Activated T-cell treated with anti-CD3 and anti-CD28 coated beads, Interleukin-2, amount 50 U/mL, for 24 hours (primary cell): ENCODE results near the gene NEK4.
"Not testable (repeated sequence)": the region's sequence is repeated elsewhere in the genome, so short reads cannot be mapped to it uniquely, and the experiment has no call there.

Source experiments
- DNase-seq: peaks from one replicate; pipeline ENCODE4 v3.0.0-alpha.2; 2020
- H3K27ac Mint-ChIP-seq: 2 replicates; pipeline ENCODE4 v1.8.0; 2020; ENCODE audit warnings: mild to moderate bottlenecking, mixed read lengths
- H3K27me3 Mint-ChIP-seq: 2 replicates; pipeline ENCODE4 v1.8.0; 2020; ENCODE audit warnings: mixed read lengths
- H3K36me3 Mint-ChIP-seq: 2 replicates; pipeline ENCODE4 v1.8.0; 2020; ENCODE audit warnings: low read depth, mixed read lengths
- H3K4me1 Mint-ChIP-seq: 2 replicates; pipeline ENCODE4 v1.8.0; 2020; ENCODE audit warnings: low read depth, mixed read lengths
- H3K4me3 Mint-ChIP-seq: 2 replicates; pipeline ENCODE4 v1.8.0; 2020; ENCODE audit warnings: mild to moderate bottlenecking, moderate library complexity, mixed read lengths
- H3K9me3 Mint-ChIP-seq: 2 replicates; pipeline ENCODE4 v1.8.0; 2020; ENCODE audit warnings: mixed read lengths

Gene NEK4

DNA sequence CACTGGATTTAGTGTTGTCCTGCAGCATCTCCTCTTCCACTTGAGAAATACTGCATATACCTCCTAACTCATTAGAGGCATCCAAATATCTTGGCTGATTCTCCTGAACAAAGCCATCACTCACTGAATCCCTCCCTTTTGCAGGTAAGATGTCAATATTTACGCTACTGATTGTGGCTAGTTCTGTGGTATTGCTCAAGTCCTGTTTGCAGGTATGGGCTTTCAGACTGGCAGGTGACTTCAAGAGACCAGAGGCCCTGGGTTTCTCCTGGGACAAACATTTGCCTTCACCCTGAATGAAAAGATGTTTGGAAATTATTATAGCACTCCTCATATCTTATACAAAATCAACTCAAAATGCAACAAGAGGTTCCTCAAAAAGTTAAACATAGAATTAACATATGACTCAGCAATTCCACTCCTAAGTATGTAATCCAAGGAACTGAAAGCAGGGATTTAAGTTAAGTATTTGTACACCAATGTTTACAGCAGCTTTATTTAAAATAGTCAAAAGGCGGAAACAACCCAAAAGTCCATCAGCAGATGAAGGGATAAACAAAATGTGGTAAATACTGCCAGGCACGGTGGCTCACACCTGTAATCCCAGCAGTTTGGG, 18.6 kb downstream of the NEK4 start:
- Mint-ChIP-seq H3K27me3 (no peaks in the 10 kb centered on the region), H3K9me3 (no peaks in the 10 kb centered on the region), H3K4me1 (no peaks in the 10 kb centered on the region), H3K36me3 (peaks cover 73% of the 10 kb centered on the region), H3K27ac (no peak overlapping the region), H3K4me3 (no peak overlapping the region)
- DNase-seq = no peak

DNA sequence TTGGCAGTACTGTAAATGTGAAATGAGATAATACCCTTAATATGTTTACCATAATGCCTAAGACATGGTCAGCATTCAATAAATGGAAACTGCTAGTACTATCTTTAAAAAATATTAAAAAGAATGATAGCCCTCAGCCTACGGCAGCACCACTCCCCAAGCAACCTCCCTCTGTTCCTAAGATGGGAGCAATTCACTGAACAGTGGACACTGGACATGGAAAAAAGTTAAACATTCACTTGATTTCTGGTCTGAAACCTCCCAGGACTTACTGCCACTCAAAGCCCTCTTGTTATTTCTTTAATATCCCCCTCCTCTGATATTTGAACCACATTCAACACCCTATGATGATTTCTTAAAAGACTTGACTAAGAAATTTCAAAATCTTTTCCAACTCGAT, 27.0 kb downstream of the NEK4 start:
- H3K4me3 Mint-ChIP-seq = no peak overlapping the region
- DNase-seq = no peak
- H3K27me3 Mint-ChIP-seq = no peaks in the 10 kb centered on the region
- no peaks in the 10 kb centered on the region for H3K9me3 Mint-ChIP-seq
- H3K36me3 Mint-ChIP-seq = peaks cover 82% of the 10 kb centered on the region
- no peak overlapping the region for H3K27ac Mint-ChIP-seq
- H3K4me1 Mint-ChIP-seq = no peaks in the 10 kb centered on the region

DNA sequence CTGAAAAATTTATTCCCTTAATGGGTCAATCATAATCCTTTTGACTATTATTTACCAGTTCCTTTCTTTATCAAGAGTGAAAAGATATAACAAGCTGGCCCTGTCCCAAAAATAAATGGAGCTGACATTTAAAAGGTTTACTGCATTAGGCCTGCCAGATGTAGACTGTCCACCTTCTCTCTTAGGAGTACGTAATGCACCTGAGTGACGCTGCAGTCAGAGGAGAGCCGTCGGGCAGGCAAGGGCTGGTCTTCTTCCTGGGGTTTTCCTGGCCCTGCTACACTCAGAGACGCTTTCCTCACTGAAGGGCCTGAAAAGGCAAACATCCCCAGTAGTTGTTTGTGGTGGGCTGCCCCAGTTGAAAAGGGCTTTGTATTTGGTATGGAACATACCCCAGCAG, 27.6 kb downstream of the NEK4 start:
- peaks cover 80% of the 10 kb centered on the region for H3K36me3 Mint-ChIP-seq

DNA sequence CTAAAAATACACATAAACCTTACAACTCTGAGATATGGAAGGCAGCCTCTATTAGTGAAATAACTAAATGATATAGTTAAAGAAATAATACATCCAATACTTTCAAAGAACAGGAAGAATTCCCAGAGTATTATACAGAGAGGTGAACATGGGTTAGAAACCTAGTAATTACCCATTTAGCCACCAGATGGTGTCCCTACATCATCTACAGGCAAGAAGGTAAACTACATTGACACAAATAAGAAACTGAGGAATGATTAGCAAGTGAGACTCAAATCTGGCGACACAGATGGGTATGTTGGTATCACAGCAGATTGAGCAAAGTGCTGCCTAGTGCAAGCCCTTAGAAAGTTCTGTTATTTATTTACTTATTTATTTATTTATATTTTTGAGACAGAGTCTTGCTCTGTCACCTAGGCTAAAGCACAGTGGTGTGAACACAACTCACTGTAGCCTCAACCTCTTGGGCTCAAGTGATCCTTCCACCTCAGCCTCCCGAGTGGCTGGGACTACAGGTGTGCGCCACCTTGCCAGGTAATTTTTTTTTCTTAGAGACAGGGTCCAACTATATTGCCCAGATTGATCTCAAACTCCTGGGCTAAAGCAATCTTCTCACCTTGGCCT, 28.2 kb downstream of the NEK4 start:
- H3K27ac Mint-ChIP-seq = no peak overlapping the region
- H3K9me3 Mint-ChIP-seq = no peaks in the 10 kb centered on the region
- H3K4me3 Mint-ChIP-seq = no peak overlapping the region
- DNase-seq = no peak
- H3K4me1 Mint-ChIP-seq = no peaks in the 10 kb centered on the region
- H3K36me3 Mint-ChIP-seq = peaks cover 84% of the 10 kb centered on the region
- no peaks in the 10 kb centered on the region for H3K27me3 Mint-ChIP-seq

More for the DNA sequence above, 27.6 kb downstream of the NEK4 start:
- Mint-ChIP-seq H3K27ac (no peak overlapping the region), H3K9me3 (no peaks in the 10 kb centered on the region), H3K4me1 (no peaks in the 10 kb centered on the region), H3K27me3 (no peaks in the 10 kb centered on the region), H3K4me3 (no peak overlapping the region)
- no peak for DNase-seq

DNA sequence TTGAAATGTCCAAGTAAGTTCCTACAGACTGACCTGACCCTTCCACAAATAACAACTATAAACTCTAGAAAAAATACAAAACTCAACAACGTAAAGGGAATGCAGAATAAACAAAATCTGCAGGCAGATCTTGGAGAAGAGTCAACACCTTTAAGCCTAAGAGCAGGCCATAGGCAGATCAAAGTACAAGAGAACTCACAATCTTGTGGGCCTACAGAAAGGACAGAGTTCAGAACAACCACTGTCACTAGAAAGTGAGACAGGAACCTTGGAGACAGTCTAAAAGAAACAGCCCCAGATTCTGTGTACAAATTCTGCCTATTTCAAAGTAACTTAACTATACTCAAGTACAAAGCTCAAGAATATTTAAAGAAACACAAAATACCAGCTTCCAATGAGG, 31.0 kb downstream of the NEK4 start:
- Mint-ChIP-seq H3K4me1 (no peaks in the 10 kb centered on the region), H3K9me3 (no peaks in the 10 kb centered on the region), H3K27ac (no peak overlapping the region), H3K27me3 (no peaks in the 10 kb centered on the region), H3K4me3 (no peak overlapping the region), H3K36me3 (peaks cover 83% of the 10 kb centered on the region)
- DNase-seq = no peak

DNA sequence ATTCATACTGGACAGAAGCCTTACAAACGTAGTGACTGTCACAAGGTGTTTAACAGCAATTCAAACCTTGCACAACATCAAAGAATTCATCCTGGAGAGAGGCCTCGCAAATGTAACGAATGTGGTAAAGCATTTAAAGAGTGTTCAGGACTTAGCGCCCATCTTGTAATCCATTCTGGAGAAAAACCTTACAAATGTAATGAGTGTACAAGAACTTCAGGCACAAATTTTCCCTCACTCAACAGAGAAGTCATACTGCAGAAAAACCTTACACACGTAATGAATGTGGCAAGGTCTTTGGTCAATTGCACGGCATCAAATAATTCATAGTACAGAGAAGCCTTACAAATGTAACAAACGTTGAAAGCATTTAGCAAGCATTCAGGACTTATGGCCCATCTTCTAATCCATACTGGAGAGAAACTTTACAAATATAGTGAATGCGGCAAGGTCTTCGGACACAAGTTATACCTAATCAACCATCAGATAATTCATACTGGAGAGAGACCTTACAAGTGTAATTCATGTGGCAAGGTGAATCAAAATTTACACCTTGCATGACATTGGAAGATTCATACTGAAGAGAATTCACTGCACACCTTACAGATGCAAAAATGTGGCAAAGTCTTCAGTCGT, 37.4 kb downstream of the NEK4 start:
- peaks cover 25% of the 10 kb centered on the region for H3K9me3 Mint-ChIP-seq
- H3K27me3 Mint-ChIP-seq = no peaks in the 10 kb centered on the region
- peaks cover 13% of the 10 kb centered on the region for H3K4me1 Mint-ChIP-seq
- peaks cover 91% of the 10 kb centered on the region for H3K36me3 Mint-ChIP-seq
- no peak for DNase-seq
- H3K27ac Mint-ChIP-seq = no peak overlapping the region
- no peak overlapping the region for H3K4me3 Mint-ChIP-seq

DNA sequence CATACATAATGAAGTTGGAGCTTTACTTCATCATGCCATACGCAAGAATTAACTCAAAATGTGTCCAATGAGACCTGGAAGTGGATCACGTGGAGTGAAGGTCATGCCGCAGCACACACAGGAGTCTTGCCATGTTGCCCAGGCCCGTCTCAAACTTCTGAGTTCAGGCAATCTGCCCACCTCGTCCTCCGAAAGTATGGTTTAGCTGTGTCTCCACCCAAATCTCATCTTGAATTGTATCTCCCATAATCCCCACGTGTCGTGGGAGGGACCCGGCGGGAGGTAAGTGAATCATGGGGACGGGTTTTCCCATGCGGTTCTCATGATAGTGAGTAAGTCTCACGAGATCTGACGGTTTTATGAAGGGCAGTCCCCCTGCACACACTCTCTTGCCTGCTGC, 39.1 kb downstream of the NEK4 start:
- no peaks in the 10 kb centered on the region for H3K27me3 Mint-ChIP-seq
- H3K4me3 Mint-ChIP-seq = no peak overlapping the region
- no peak for DNase-seq
- H3K27ac Mint-ChIP-seq = no peak overlapping the region
- H3K4me1 Mint-ChIP-seq = peaks cover 13% of the 10 kb centered on the region
- peaks cover 90% of the 10 kb centered on the region for H3K36me3 Mint-ChIP-seq
- H3K9me3 Mint-ChIP-seq = peaks cover 26% of the 10 kb centered on the region

GRCh38 chr3:52730681-52731080, 40.1 kb downstream of the NEK4 start:
- Mint-ChIP-seq H3K27ac (peak overlapping the region; percentile 9), H3K36me3 (peaks cover 87% of the 10 kb centered on the region), H3K27me3 (no peaks in the 10 kb centered on the region), H3K9me3 (peaks cover 26% of the 10 kb centered on the region), H3K4me1 (peaks cover 13% of the 10 kb centered on the region), H3K4me3 (no peak overlapping the region)
- no peak for DNase-seq

DNA sequence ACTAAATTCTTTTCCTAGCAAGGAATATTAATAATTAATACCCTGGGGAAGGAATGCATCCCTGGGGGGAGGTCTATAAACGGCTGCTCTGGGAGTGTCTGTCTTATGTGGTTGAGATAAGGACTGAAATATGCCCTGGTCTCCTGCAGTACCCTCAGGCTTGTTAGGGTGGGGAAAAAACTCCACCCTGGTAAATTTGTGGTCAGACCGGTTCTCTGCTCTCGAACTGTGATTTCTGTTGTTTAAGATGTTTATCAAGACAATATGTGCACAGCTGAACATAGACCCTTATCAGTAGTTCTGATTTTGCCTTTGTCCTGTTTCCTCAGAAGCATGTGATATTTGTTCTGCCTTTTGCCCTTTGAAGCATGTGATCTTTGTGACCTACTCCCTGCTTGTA, 42.0 kb downstream of the NEK4 start:
- not testable (repeated sequence) for H3K27ac Mint-ChIP-seq, H3K27me3 Mint-ChIP-seq, DNase-seq, H3K4me3 Mint-ChIP-seq
- Mint-ChIP-seq H3K9me3 (peaks cover 26% of the 10 kb centered on the region), H3K36me3 (peaks cover 69% of the 10 kb centered on the region), H3K4me1 (peaks cover 13% of the 10 kb centered on the region)

DNA sequence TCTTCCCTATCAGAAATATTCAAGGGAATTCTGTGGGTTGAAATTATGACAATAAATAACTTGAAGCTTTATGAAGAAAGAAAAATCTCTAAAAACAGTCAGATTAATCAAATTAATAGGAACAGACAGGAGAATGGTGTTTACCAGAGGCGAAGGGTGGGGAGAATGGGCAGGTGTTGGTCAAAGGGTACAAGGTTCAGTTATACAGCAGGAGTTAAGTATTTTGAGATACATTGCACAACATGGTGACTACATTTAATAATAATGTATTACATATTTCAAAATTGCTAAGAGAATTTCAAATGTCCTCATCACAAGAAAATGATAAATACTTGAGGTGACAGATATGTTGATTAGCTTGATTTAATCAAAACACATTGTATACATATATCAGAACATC, 46.2 kb downstream of the NEK4 start:
- no peaks in the 10 kb centered on the region for H3K27me3 Mint-ChIP-seq
- H3K36me3 Mint-ChIP-seq = peaks cover 39% of the 10 kb centered on the region
- H3K4me3 Mint-ChIP-seq = no peak overlapping the region
- H3K9me3 Mint-ChIP-seq = peaks cover 9% of the 10 kb centered on the region
- no peak for DNase-seq
- H3K27ac Mint-ChIP-seq = no peak overlapping the region
- H3K4me1 Mint-ChIP-seq = peaks cover 26% of the 10 kb centered on the region

DNA sequence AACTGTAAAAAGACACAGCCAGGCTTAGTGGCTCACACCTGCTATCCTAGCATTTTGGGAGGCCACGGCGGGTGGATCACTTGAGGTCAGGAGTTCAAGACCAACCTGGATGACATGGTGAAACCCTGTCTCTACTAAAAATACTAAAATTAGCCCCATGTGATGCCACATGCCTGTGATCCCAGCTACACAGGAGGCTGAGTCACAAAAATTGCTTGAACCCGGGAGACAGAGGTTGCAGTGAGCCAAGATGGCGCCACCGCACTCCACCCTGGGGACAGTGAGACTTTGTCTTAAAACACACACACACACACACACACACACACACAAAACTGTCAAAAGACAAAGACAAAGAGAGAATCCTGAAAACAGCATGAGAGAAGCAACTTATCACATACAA, 46.8 kb downstream of the NEK4 start:
- Mint-ChIP-seq H3K4me1 (peaks cover 26% of the 10 kb centered on the region), H3K36me3 (peaks cover 36% of the 10 kb centered on the region), H3K27me3 (no peaks in the 10 kb centered on the region)

GRCh38 chr3:52722491-52722890, 48.2 kb downstream of the NEK4 start:
- no peaks in the 10 kb centered on the region for H3K27me3 Mint-ChIP-seq
- no peak overlapping the region for H3K4me3 Mint-ChIP-seq
- no peaks in the 10 kb centered on the region for H3K9me3 Mint-ChIP-seq
- H3K36me3 Mint-ChIP-seq = peaks cover 28% of the 10 kb centered on the region
- no peak for DNase-seq
- peaks cover 26% of the 10 kb centered on the region for H3K4me1 Mint-ChIP-seq
- H3K27ac Mint-ChIP-seq = peak overlapping the region; percentile 44

More for the DNA sequence above, 46.8 kb downstream of the NEK4 start:
- H3K4me3 Mint-ChIP-seq = no peak overlapping the region
- H3K9me3 Mint-ChIP-seq = peaks cover 7% of the 10 kb centered on the region
- no peak for DNase-seq
- no peak overlapping the region for H3K27ac Mint-ChIP-seq

- Mint-ChIP-seq H3K36me3 (peaks cover 23% of the 10 kb centered on the region), H3K9me3 (no peaks in the 10 kb centered on the region), H3K27me3 (no peaks in the 10 kb centered on the region), H3K27ac (peak overlapping the region; percentile 82), H3K4me3 (no peak overlapping the region), H3K4me1 (peaks cover 26% of the 10 kb centered on the region)
- DNase-seq = no peak
Measured at GRCh38 chr3:52721730-52722008, 49.1 kb downstream of the NEK4 start.

DNA sequence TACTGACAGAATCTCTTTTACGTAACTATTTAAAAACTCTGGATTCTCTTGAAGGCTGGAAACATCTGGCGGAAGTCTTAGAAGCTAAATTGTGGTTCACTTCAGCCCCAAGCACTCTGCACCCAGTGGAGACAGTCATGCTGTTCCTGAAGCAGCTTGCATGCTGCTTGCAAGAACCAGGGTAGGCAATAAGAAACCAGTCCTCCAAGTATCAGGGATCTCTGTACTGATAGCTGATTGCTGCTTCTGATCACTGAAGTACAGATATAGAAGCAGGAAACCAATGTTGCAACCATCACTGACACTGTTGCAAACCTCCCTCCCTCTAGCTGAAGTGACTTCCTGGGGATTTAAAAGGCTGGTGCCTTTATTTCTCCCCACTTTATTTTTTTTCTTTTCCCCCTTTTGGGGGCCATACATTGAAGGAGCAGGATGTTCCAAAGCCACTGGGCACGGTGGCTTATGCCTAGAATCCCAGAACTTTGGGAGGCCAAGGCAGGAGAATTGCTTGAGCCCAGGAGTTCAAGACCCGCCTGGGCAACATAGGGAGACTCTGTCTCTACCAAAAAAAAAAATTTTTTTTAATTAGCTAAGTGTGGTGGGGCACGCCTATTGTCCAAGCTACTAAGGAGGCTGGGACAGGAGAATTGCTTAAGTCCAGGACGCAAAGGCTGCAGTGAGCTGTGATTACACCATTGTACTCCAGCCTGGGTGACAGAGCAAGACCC, 49.6 kb downstream of the NEK4 start:
- peak overlapping the region; percentile 82 for H3K27ac Mint-ChIP-seq
- H3K4me3 Mint-ChIP-seq = no peak overlapping the region
- DNase-seq = no peak
- H3K4me1 Mint-ChIP-seq = peaks cover 26% of the 10 kb centered on the region
- peaks cover 23% of the 10 kb centered on the region for H3K36me3 Mint-ChIP-seq
- no peaks in the 10 kb centered on the region for H3K9me3 Mint-ChIP-seq
- H3K27me3 Mint-ChIP-seq = no peaks in the 10 kb centered on the region

GRCh38 chr3:52719618-52720017, 51.1 kb downstream of the NEK4 start:
- Mint-ChIP-seq H3K4me3 (no peak overlapping the region), H3K4me1 (peaks cover 26% of the 10 kb centered on the region), H3K27ac (no peak overlapping the region), H3K9me3 (no peaks in the 10 kb centered on the region), H3K36me3 (peaks cover 19% of the 10 kb centered on the region), H3K27me3 (no peaks in the 10 kb centered on the region)
- DNase-seq = no peak
